DND-41 (cell line): Measurements from ENCODE around the gene RAI1.

Experiments used
- EZH2 ChIP-seq: IDR thresholded peaks from 3 replicates; pipeline ENCODE4 v1.6.1; 2012; ENCODE audit warnings: borderline replicate concordance, low read depth, mild to moderate bottlenecking, moderate library complexity, low read length, inconsistent platforms; ENCODE audit not compliant: severe bottlenecking
- TF ChIP-seq, protein P1 (sequence below): IDR thresholded peaks from 2 replicates; pipeline ENCODE4 v1.5.1; 2012; ENCODE audit warnings: borderline replicate concordance, low read length, moderate library complexity, mild to moderate bottlenecking; ENCODE audit not compliant: poor library complexity, severe bottlenecking; ENCODE audit errors: extremely low read depth

DNA sequence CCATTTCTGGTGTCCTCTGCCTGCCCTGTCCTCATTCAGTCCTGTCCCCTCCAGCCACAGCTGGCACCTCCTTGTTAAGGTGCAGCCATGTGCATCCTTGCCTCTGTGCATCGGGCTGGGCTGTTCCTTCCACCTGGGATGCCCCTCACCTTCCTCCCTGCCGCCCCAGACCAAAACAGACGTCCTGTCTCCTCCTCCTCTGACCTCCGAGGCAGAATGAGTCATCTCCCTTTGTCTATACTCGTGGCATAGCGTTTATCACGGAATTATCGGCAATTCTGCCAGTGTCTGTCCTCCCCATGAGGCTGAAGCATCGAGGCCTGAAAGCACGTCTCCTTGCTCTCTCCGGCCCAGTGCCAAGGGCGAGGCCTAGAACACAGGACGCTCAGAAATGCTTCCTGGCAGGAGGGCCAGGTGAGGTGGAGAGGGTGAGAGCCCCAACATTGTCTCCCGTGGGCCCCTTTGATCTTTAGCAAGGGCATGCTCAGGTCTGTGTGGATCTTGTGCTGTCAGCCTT, 4.6 kb downstream of the RAI1 start:
- TF ChIP-seq, protein P1, sequence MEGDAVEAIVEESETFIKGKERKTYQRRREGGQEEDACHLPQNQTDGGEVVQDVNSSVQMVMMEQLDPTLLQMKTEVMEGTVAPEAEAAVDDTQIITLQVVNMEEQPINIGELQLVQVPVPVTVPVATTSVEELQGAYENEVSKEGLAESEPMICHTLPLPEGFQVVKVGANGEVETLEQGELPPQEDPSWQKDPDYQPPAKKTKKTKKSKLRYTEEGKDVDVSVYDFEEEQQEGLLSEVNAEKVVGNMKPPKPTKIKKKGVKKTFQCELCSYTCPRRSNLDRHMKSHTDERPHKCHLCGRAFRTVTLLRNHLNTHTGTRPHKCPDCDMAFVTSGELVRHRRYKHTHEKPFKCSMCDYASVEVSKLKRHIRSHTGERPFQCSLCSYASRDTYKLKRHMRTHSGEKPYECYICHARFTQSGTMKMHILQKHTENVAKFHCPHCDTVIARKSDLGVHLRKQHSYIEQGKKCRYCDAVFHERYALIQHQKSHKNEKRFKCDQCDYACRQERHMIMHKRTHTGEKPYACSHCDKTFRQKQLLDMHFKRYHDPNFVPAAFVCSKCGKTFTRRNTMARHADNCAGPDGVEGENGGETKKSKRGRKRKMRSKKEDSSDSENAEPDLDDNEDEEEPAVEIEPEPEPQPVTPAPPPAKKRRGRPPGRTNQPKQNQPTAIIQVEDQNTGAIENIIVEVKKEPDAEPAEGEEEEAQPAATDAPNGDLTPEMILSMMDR, result no peak
- no peak for TF ChIP-seq EZH2
